Measurements from ENCODE around the gene HIVEP2.
"Not testable (repeated sequence)": the region's sequence is repeated elsewhere in the genome, so short reads cannot be mapped to it uniquely, and the experiment has no call there.

Gene HIVEP2

DNA sequence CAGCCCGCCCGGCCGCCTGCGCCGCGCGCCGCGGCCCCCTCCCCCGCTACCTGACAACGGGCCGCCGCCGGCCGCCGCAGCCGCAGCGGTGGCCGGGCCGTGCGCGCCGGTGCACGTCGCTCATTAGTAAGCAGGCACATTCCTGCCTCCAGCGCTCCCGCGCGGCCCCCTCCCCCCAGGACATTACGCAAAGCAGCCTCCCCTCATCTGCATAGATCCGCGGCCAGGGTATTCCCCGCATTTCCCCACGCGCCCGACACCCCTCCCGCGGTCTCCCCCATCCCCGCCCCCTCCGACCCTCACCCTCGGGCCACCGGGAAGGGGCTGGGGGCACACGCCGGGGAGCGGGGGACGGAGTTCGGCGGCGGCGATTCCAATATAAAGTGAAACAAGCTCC is at the start of gene HIVEP2:
TSS of gene HIVEP2 (minus strand) at position 128 of the 397 bp plus-strand sequence. CDS start 170,438 bp downstream, outside the sequence.
- DNase-seq (ENCODE audit: low read depth, low spot score), result no peak
- H3K4me3 ChIP-seq (ENCODE audit: insufficient read length, low read depth), result peak within 1 kb of the TSS; percentile 76
- H3K9ac ChIP-seq (ENCODE audit: insufficient read length, low read depth), result peak within 1 kb of the TSS; percentile 83
- no peaks in the 10 kb centered on the region for H3K36me3 ChIP-seq (ENCODE audit: insufficient read depth, insufficient read length, low read length)
- peaks cover 28% of the 10 kb centered on the region for H3K27me3 ChIP-seq (ENCODE audit: insufficient read depth, insufficient read length)
- no peaks in the 10 kb centered on the region for H3K4me1 ChIP-seq (ENCODE audit: insufficient read depth, insufficient read length)
- no peaks in the 10 kb centered on the region for H3K9me3 ChIP-seq (ENCODE audit: insufficient read depth, low read length)
- TF ChIP-seq ZNF274 (IDR thresholded peaks at IDR 0.05; ENCODE audit: low read depth, low read length) (no peak), SUZ12 (IDR thresholded peaks at IDR 0.05; ENCODE audit: extremely low read depth, insufficient read depth, insufficient read length) (no peak), YY1 (IDR thresholded peaks at IDR 0.05; ENCODE audit: insufficient read depth, insufficient read length) (no peak)

DNA sequence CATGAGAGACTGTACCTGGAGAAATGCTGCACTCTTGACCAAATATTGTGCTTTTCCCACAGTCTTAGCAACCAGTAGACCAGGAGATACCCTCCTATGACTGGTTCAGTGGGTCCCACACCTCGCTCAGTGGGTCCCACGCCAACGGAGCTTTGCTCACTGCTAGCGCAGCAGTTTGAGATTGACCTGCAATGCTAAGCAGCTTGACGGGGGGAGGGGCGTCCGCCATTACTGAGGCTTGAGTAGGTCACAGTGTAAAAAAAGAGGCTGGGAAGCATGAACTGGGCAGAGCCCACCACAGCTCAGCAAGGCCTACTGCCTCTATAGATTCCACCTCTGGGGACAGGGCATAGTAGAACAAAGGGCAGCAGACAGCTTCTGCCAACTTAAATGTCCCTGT is 49.0 kb upstream of the HIVEP2 start:
- no peak for TF ChIP-seq YY1 (IDR thresholded peaks at IDR 0.05; ENCODE audit: insufficient read depth, insufficient read length)
- TF ChIP-seq ZNF274 (IDR thresholded peaks at IDR 0.05; ENCODE audit: low read depth, low read length), result no peak
- TF ChIP-seq SUZ12 (IDR thresholded peaks at IDR 0.05; ENCODE audit: extremely low read depth, insufficient read depth, insufficient read length), result no peak
- no peak overlapping the region for H3K9ac ChIP-seq (ENCODE audit: insufficient read length, low read depth)
- no peak overlapping the region for H3K4me3 ChIP-seq (ENCODE audit: insufficient read length, low read depth)
- no peaks in the 10 kb centered on the region for H3K27me3 ChIP-seq (ENCODE audit: insufficient read depth, insufficient read length)
- no peak for DNase-seq (ENCODE audit: low read depth, low spot score)
- H3K36me3 ChIP-seq (ENCODE audit: insufficient read depth, insufficient read length, low read length), result no peaks in the 10 kb centered on the region
- H3K4me1 ChIP-seq (ENCODE audit: insufficient read depth, insufficient read length), result no peaks in the 10 kb centered on the region
- H3K9me3 ChIP-seq (ENCODE audit: insufficient read depth, low read length), result no peaks in the 10 kb centered on the region

- DNase-seq (ENCODE audit: low read depth, low spot score), result no peak
- Histone ChIP-seq H3K4me1 (ENCODE audit: insufficient read depth, insufficient read length) (no peaks in the 10 kb centered on the region), H3K36me3 (ENCODE audit: insufficient read depth, insufficient read length, low read length) (no peaks in the 10 kb centered on the region), H3K9me3 (ENCODE audit: insufficient read depth, low read length) (0 out of 2 replicates have a peak, but pooled peaks cover 6% of the 10 kb centered on the region), H3K9ac (ENCODE audit: insufficient read length, low read depth) (no peak overlapping the region), H3K4me3 (ENCODE audit: insufficient read length, low read depth) (no peak overlapping the region), H3K27me3 (ENCODE audit: insufficient read depth, insufficient read length) (no peaks in the 10 kb centered on the region)
- no peak for TF ChIP-seq YY1 (IDR thresholded peaks at IDR 0.05; ENCODE audit: insufficient read depth, insufficient read length)
- no peak for TF ChIP-seq ZNF274 (IDR thresholded peaks at IDR 0.05; ENCODE audit: low read depth, low read length)
- no peak for TF ChIP-seq SUZ12 (IDR thresholded peaks at IDR 0.05; ENCODE audit: extremely low read depth, insufficient read depth, insufficient read length)
These were observed 42.5 kb upstream of the HIVEP2 start for GRCh38 chr6:142987490-142987889.

DNA sequence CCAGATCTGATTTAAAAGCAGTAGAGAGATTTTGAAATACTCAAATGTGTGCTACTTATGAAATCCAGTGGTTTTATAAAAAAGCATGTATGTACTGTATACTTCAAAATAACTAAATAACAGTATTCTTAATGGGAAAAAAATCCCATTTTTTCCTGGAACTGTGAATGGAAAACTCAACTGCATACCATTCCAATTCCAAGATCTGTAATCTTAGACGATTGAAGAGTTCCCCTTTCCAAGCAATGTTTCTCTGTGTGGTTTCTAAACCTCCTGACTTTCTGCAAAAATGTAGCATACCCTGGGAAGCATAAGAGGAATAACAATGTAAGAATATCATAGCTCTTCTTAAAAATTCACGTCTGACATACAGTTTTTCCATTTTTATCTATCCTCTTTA is 40.3 kb upstream of the HIVEP2 start:
- no peak for DNase-seq (ENCODE audit: low read depth, low spot score)
- Histone ChIP-seq H3K4me1 (ENCODE audit: insufficient read depth, insufficient read length) (no peaks in the 10 kb centered on the region), H3K4me3 (ENCODE audit: insufficient read length, low read depth) (no peak overlapping the region), H3K27me3 (ENCODE audit: insufficient read depth, insufficient read length) (no peaks in the 10 kb centered on the region), H3K9ac (ENCODE audit: insufficient read length, low read depth) (no peak overlapping the region), H3K9me3 (ENCODE audit: insufficient read depth, low read length) (0 out of 2 replicates have a peak, but pooled peaks cover 6% of the 10 kb centered on the region), H3K36me3 (ENCODE audit: insufficient read depth, insufficient read length, low read length) (no peaks in the 10 kb centered on the region)
- TF ChIP-seq YY1 (IDR thresholded peaks at IDR 0.05; ENCODE audit: insufficient read depth, insufficient read length) (no peak), ZNF274 (IDR thresholded peaks at IDR 0.05; ENCODE audit: low read depth, low read length) (no peak), SUZ12 (IDR thresholded peaks at IDR 0.05; ENCODE audit: extremely low read depth, insufficient read depth, insufficient read length) (no peak)

DNA sequence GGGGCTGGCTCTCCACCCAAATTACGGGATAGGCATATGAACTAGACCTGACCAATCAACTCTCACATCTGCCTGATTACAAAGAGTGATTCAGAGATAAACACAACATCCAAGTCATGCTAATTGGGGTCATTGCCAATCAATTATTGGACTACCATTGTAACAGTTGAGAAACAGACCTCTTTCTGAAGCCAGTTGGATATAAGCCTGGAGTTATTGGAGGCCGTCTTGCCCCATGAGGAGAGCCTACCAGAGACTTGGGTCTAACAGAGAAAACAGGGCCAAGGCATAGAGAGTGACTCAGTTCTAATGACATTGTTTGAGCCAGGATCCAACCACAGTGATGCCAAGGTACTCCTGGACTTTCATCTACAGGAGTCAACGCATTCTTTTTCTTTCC is 39.4 kb upstream of the HIVEP2 start:
- no peak for TF ChIP-seq ZNF274 (IDR thresholded peaks at IDR 0.05; ENCODE audit: low read depth, low read length)
- no peak for TF ChIP-seq YY1 (IDR thresholded peaks at IDR 0.05; ENCODE audit: insufficient read depth, insufficient read length)
- no peak for TF ChIP-seq SUZ12 (IDR thresholded peaks at IDR 0.05; ENCODE audit: extremely low read depth, insufficient read depth, insufficient read length)
- Histone ChIP-seq H3K9me3 (ENCODE audit: insufficient read depth, low read length) (0 out of 2 replicates have a peak, but pooled peaks cover 6% of the 10 kb centered on the region), H3K4me3 (ENCODE audit: insufficient read length, low read depth) (no peak overlapping the region), H3K36me3 (ENCODE audit: insufficient read depth, insufficient read length, low read length) (no peaks in the 10 kb centered on the region), H3K27me3 (ENCODE audit: insufficient read depth, insufficient read length) (no peaks in the 10 kb centered on the region), H3K4me1 (ENCODE audit: insufficient read depth, insufficient read length) (no peaks in the 10 kb centered on the region), H3K9ac (ENCODE audit: insufficient read length, low read depth) (no peak overlapping the region)
- no peak for DNase-seq (ENCODE audit: low read depth, low spot score)

DNA sequence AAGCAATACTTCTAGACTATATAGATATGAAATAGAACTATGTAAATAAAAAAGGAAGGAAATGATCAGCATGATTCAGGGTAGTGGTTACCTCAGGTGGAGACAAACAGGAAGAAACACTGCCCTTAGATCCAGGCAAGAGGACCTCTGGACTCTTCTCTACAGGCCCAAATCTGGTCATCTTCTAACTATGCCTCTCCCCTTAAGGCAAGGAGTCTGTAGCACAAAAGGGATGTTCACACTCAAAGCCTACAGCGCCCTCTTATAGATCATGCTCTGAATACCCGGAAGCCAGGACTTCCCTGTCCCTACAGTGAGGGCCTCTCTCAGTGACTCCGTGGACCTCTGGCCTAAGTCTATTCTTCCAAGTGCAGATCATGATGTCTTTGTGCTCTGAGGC is 30.4 kb upstream of the HIVEP2 start:
- TF ChIP-seq YY1 (IDR thresholded peaks at IDR 0.05; ENCODE audit: insufficient read depth, insufficient read length) (no peak), SUZ12 (IDR thresholded peaks at IDR 0.05; ENCODE audit: extremely low read depth, insufficient read depth, insufficient read length) (no peak), ZNF274 (IDR thresholded peaks at IDR 0.05; ENCODE audit: low read depth, low read length) (no peak)
- no peak for DNase-seq (ENCODE audit: low read depth, low spot score)

GRCh38 chr6:142970941-142971340 is 26.0 kb upstream of the HIVEP2 start:
- H3K36me3 ChIP-seq (ENCODE audit: insufficient read depth, insufficient read length, low read length); H3K9me3 ChIP-seq (ENCODE audit: insufficient read depth, low read length): not testable (repeated sequence)

More for the DNA sequence above, 30.4 kb upstream of the HIVEP2 start:
- H3K36me3 ChIP-seq (ENCODE audit: insufficient read depth, insufficient read length, low read length), result no peaks in the 10 kb centered on the region
- no peaks in the 10 kb centered on the region for H3K9me3 ChIP-seq (ENCODE audit: insufficient read depth, low read length)
- H3K4me1 ChIP-seq (ENCODE audit: insufficient read depth, insufficient read length), result no peaks in the 10 kb centered on the region
- no peak overlapping the region for H3K4me3 ChIP-seq (ENCODE audit: insufficient read length, low read depth)
- no peaks in the 10 kb centered on the region for H3K27me3 ChIP-seq (ENCODE audit: insufficient read depth, insufficient read length)
- H3K9ac ChIP-seq (ENCODE audit: insufficient read length, low read depth), result no peak overlapping the region

GRCh38 chr6:142968601-142969000 is 23.6 kb upstream of the HIVEP2 start:
- TF ChIP-seq ZNF274 (IDR thresholded peaks at IDR 0.05; ENCODE audit: low read depth, low read length) (no peak), YY1 (IDR thresholded peaks at IDR 0.05; ENCODE audit: insufficient read depth, insufficient read length) (no peak), SUZ12 (IDR thresholded peaks at IDR 0.05; ENCODE audit: extremely low read depth, insufficient read depth, insufficient read length) (no peak)
- DNase-seq (ENCODE audit: low read depth, low spot score), result no peak
- Histone ChIP-seq H3K9me3 (ENCODE audit: insufficient read depth, low read length) (no peaks in the 10 kb centered on the region), H3K36me3 (ENCODE audit: insufficient read depth, insufficient read length, low read length) (no peaks in the 10 kb centered on the region), H3K4me3 (ENCODE audit: insufficient read length, low read depth) (no peak overlapping the region), H3K27me3 (ENCODE audit: insufficient read depth, insufficient read length) (no peaks in the 10 kb centered on the region), H3K4me1 (ENCODE audit: insufficient read depth, insufficient read length) (no peaks in the 10 kb centered on the region), H3K9ac (ENCODE audit: insufficient read length, low read depth) (no peak overlapping the region)

More at GRCh38 chr6:142970941-142971340, 26.0 kb upstream of the HIVEP2 start:
- not testable (repeated sequence) for H3K4me3 ChIP-seq (ENCODE audit: insufficient read length, low read depth); H3K27me3 ChIP-seq (ENCODE audit: insufficient read depth, insufficient read length); H3K4me1 ChIP-seq (ENCODE audit: insufficient read depth, insufficient read length); DNase-seq (ENCODE audit: low read depth, low spot score); H3K9ac ChIP-seq (ENCODE audit: insufficient read length, low read depth)
